ENCODE data around the gene FAM78B.

Gene FAM78B

GRCh38 chr1:166129006-166129405 lies 37.8 kb downstream of the FAM78B start:
- TF ChIP-seq CTCF (IDR thresholded peaks at IDR 0.05; ENCODE audit: low read depth, low read length, missing control alignments) = no peak
- DNase-seq (ENCODE audit: extremely low read depth, low read depth) = no peak
- H3K4me3 ChIP-seq (replicated peaks; ENCODE audit: low read depth, low read length) = no peak overlapping the region

- TF ChIP-seq CTCF (IDR thresholded peaks at IDR 0.05; ENCODE audit: low read depth, low read length, missing control alignments) = no peak
- DNase-seq (ENCODE audit: extremely low read depth, low read depth) = no peak
- H3K4me3 ChIP-seq (replicated peaks; ENCODE audit: low read depth, low read length) = no peak overlapping the region
These were observed 38.6 kb downstream of the FAM78B start for GRCh38 chr1:166128195-166128594.

GRCh38 chr1:166127003-166127402 lies 39.8 kb downstream of the FAM78B start:
- no peak overlapping the region for H3K4me3 ChIP-seq (replicated peaks; ENCODE audit: low read depth, low read length)
- no peak for TF ChIP-seq CTCF (IDR thresholded peaks at IDR 0.05; ENCODE audit: low read depth, low read length, missing control alignments)
- DNase-seq (ENCODE audit: extremely low read depth, low read depth) = no peak

- H3K4me3 ChIP-seq (replicated peaks; ENCODE audit: low read depth, low read length) = no peak overlapping the region
- TF ChIP-seq CTCF (IDR thresholded peaks at IDR 0.05; ENCODE audit: low read depth, low read length, missing control alignments) = no peak
- no peak for DNase-seq (ENCODE audit: extremely low read depth, low read depth)
These were observed 43.8 kb downstream of the FAM78B start for GRCh38 chr1:166122873-166123466.

GRCh38 chr1:166121010-166121409 lies 45.8 kb downstream of the FAM78B start:
- no peak overlapping the region for H3K4me3 ChIP-seq (replicated peaks; ENCODE audit: low read depth, low read length)
- no peak for DNase-seq (ENCODE audit: extremely low read depth, low read depth)
- no peak for TF ChIP-seq CTCF (IDR thresholded peaks at IDR 0.05; ENCODE audit: low read depth, low read length, missing control alignments)

GRCh38 chr1:166120281-166120680 lies 46.5 kb downstream of the FAM78B start:
- H3K4me3 ChIP-seq (replicated peaks; ENCODE audit: low read depth, low read length) = no peak overlapping the region
- no peak for DNase-seq (ENCODE audit: extremely low read depth, low read depth)
- TF ChIP-seq CTCF (IDR thresholded peaks at IDR 0.05; ENCODE audit: low read depth, low read length, missing control alignments) = no peak

- TF ChIP-seq CTCF (IDR thresholded peaks at IDR 0.05; ENCODE audit: low read depth, low read length, missing control alignments) = no peak
- DNase-seq (ENCODE audit: extremely low read depth, low read depth) = no peak
These were observed 47.3 kb downstream of the FAM78B start for GRCh38 chr1:166119471-166119965.

More at GRCh38 chr1:166119471-166119965, 47.3 kb downstream of the FAM78B start:
- no peak overlapping the region for H3K4me3 ChIP-seq (replicated peaks; ENCODE audit: low read depth, low read length)
